HT1080 (cell line): ENCODE data around the gene SLC38A8. TPM values are rescaled to one million over a fixed set of nuclear protein-coding genes. Genes with fewer than 3 reads are reported as not detected.
A peak's percentile ranks its signal among the peaks of the same experiment; 100 is the strongest.

Source experiments
- DNase-seq: peaks from one replicate; pipeline ENCODE4 v3.0.0-alpha.2; 2015; ENCODE audit warnings: low read depth
- polyA plus RNA-seq, 2 experiments: library from polyadenylated mRNA; depleted of rRNA; stranded (reverse); fragments of >200 nt; gene quantifications; 2 replicates each; pipeline ENCODE4 v1.2.3, GENCODE V29; 2015
- total RNA-seq: library from RNA; depleted of rRNA; stranded (reverse); fragments of >200 nt; shearing (Covaris generic); gene quantifications from 2 replicates; pipeline ENCODE4 v1.2.3, GENCODE V29; 2014; rRNA removed

Gene SLC38A8
- not detected in 2 replicates for total RNA-seq
- polyA plus RNA-seq (2015; cell fraction: cytosol; rRNA removed), result 0.42 TPM in 1 of 2 replicates, not detected in the other
- not detected in 2 replicates for polyA plus RNA-seq (2015; cell fraction: nucleus; rRNA removed)

DNA sequence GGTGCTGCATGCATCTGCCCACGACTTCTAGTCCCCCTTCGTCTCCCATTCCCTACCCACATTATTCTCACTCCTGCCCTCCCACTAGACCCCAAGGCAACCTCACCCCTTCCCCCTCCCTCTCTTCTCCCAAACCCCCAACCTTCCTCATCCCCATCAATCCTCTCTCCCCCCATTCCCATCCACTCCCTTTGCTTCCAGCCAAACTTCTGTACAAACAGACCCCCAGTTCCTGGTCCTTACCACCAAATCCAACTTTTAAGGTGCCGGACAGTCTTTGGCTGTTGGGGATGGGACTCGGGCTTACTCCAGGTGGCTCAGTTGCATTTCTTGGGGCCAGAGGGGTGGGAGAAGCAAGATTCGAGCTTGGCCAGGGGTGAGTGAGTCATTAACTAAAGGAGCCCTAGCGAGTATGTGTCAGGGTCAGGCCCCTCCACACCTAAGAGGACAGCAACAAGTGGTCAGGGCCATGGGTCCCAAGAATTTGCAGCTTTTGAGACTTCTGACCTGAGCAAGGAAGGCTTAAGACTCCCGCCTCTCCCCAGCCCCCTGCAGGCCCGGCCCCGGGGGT is at the start of gene SLC38A8:
Gene SLC38A8 (minus strand): TSS at position 488 of the 571 bp plus-strand sequence. CDS start 638 bp downstream, outside the sequence.
- no peak for DNase-seq

GRCh38 chr16:84091460-84091859 is 48.9 kb upstream of the SLC38A8 start:
- no peak for DNase-seq

- no peak for DNase-seq
Observed at GRCh38 chr16:84090211-84090610, 47.6 kb upstream of the SLC38A8 start.

- DNase-seq, result no peak
Observed at GRCh38 chr16:84088695-84089395, 46.2 kb upstream of the SLC38A8 start.

- DNase-seq, result no peak
Observed at GRCh38 chr16:84087466-84088151, 45.0 kb upstream of the SLC38A8 start.

- no peak for DNase-seq
Observed at GRCh38 chr16:84087001-84087400, 44.4 kb upstream of the SLC38A8 start.

- DNase-seq, result no peak
Observed at GRCh38 chr16:84086341-84086740, 43.7 kb upstream of the SLC38A8 start.

DNA sequence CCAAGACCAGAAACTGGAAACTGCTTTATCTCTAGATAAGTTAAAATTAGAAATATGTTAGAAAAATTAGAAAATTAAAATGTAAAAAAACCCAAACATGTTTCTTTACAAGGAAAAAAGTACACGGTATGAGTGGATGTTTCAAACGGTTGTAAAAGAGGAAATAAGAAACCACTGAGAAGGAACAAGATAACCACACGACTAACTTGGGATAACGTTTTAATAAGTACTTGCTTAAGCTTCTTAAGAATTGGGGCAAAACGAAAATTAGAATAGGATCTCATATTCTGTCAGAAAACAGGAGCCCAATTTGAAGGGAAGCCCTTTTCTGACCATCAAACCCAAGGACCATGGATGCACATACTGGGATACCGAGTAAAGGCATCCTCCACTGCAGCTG is 43.2 kb upstream of the SLC38A8 start:
- DNase-seq, result no peak

DNA sequence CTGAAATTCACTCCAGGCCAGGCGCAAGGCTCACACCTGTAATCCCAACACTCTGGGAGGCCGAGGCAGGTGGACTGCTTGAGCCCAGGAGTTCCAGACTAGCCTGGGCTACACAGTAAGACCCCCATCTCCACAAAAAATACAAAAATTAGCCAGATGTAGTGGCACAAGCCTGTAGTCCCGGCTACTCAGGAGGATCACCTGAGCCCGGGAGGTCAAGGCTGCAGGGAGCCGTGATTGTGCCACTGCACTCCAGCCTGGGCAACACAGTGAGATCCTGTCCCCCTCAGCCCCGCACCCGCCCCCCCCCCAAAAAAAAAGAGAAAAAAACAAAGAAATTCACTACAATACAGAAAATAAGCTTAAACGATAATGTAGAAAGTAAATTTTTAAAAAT is 42.7 kb upstream of the SLC38A8 start:
- no peak for DNase-seq

- peak; percentile 44 for DNase-seq
Observed at GRCh38 chr16:84084570-84085270, 42.1 kb upstream of the SLC38A8 start.

DNA sequence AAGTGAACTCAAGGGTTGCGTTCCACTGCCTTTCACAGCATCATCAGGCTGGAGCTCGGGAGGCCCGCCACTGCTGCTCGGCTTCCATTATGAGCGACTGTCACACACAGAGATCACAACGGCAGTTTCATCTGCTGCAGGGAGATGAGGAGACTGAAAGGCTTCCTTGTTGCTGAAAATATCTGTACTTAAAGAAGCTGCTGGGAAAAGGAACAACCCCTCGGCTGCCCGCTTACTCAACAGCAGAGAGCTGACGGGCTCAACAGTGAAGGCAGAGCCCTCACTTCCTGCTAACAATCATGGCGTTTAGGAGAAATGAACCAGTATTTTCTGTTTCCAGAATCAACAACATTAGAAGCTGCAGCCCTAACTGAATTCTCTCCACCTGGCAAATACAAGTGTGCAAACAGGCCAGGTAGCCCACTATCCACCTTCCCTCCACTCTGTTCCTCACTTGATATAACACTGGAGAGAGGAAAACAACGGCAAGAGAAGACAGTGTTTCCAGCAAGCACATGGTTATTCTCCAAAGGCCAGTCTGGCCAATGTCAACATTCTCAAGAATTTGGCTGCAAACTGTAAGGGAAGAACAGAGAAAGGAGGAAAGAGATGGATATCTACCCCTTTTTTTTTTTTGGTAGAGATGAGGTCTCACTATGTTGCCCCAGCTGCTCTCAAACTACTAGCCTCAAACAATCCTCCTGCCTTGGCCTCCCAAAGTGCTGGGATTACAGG is 40.4 kb upstream of the SLC38A8 start:
- no peak for DNase-seq

- DNase-seq, result no peak
Observed at GRCh38 chr16:84082110-84082509, 39.5 kb upstream of the SLC38A8 start.

GRCh38 chr16:84081446-84081989 is 38.9 kb upstream of the SLC38A8 start:
- no peak for DNase-seq

GRCh38 chr16:84080813-84081212 is 38.2 kb upstream of the SLC38A8 start:
- no peak for DNase-seq

DNA sequence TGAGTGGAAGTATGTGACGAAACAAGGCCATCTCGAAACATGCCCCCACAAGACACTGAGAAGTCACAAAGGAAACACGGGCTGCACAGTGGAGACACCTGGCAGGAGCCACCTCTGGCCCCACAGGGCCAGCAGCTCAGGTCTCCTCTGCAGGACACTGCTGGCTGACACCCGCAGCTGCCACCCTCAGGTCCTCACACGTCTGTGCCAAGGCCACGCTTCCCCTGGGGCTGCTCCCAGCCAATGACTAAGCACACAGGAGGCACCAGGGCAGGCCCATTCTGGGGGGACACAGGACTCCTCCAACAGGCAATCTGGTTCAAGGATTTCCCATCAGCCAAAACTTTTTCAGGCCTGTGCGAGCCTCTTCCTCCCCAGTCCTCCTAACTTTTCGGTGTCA is 37.8 kb upstream of the SLC38A8 start:
- DNase-seq, result no peak

GRCh38 chr16:84079664-84080063 is 37.1 kb upstream of the SLC38A8 start:
- DNase-seq, result no peak

GRCh38 chr16:84075376-84075775 is 32.8 kb upstream of the SLC38A8 start:
- DNase-seq, result no peak

- DNase-seq, result no peak
Observed at GRCh38 chr16:84074721-84075120, 32.1 kb upstream of the SLC38A8 start.

- DNase-seq, result peak; percentile 12
Observed at GRCh38 chr16:84072014-84072413, 29.4 kb upstream of the SLC38A8 start.

DNA sequence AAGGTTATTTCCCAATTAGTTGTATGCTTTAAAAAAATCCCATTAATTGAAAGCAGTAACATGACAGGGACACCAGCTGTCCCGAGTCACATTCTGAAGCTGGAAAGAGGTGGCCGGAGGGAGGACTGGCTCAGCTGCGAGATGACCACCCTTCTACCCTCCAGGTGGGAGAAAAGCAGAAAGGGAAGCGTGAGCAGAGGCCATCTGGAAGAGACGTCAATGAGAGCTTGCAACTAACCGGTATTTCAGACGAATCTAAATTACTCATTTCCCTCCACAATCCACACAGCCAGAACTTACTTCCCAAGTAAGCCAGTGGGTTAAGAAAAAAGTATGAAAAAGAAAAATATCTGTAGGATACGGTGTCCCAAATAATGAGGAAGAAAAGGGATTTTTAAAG is 28.5 kb upstream of the SLC38A8 start:
- no peak for DNase-seq

DNA sequence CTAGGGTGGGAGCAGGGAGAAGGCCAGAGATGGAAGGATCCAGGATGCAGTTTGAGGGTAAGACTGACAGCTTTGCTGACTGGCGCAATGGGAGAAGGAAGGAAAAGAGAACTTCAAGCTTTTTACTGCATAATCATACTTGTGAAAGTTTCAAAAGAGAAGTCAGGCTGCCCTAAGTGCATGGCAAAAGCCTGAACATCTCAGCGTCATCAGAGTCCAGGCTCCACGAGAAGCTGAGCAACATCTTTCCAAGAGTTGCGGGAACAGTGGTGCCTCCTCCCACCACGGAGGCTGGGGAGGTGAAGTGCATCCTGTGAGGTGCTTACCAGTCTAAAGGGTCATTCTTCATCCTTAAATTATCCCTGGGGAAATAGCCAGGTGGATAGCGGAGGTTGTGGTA is 26.9 kb upstream of the SLC38A8 start:
- no peak for DNase-seq
